Mesothelial cell of epicardium (in vitro differentiated cells): ENCODE results near the gene SERPINB1. TPM values are rescaled to one million over a fixed set of nuclear protein-coding genes. Genes with fewer than 3 reads are reported as not detected.
"Not testable (repeated sequence)": the region's sequence is repeated elsewhere in the genome, so short reads cannot be mapped to it uniquely, and the experiment has no call there.

Experiments
- DNase-seq, 2 experiments: peaks; one replicate each; pipeline ENCODE4 v3.0.0; 2021; ENCODE audit warnings: low spot score in 2 of 2; ENCODE audit not compliant: unreplicated experiment in 2 of 2
- H3K27ac Mint-ChIP-seq: 2 replicates; pipeline ENCODE4 v1.8.0; 2021; ENCODE audit warnings: mixed read lengths
- H3K27me3 Mint-ChIP-seq: 2 replicates; pipeline ENCODE4 v1.8.0; 2021; ENCODE audit warnings: low read depth, mixed read lengths
- H3K36me3 Mint-ChIP-seq: 2 replicates; pipeline ENCODE4 v1.8.0; 2021; ENCODE audit warnings: mixed read lengths
- H3K4me1 Mint-ChIP-seq: 2 replicates; pipeline ENCODE4 v1.8.0; 2021; ENCODE audit warnings: mixed read lengths
- H3K4me3 Mint-ChIP-seq: 2 replicates; pipeline ENCODE4 v1.8.0; 2021; ENCODE audit warnings: mild to moderate bottlenecking, moderate library complexity, mixed read lengths
- H3K9me3 Mint-ChIP-seq: 2 replicates; pipeline ENCODE4 v1.8.0; 2021; ENCODE audit warnings: mixed read lengths
- CTCF ChIP-seq: fragments of 200-600 bp; sonication (generic); IDR thresholded peaks from one replicate; pipeline ENCODE4 v1.5.0; 2021; ENCODE audit warnings: antibody characterized with exemption; ENCODE audit not compliant: unreplicated experiment
- total RNA-seq: library from RNA; stranded (reverse); gene quantifications from 3 replicates; pipeline ENCODE4 v1.2.1, GENCODE V29; 2021

SERPINB1 gene
- total RNA-seq, 1 donor from 2014 or later: 18.5 TPM

GRCh38 chr6:2803731-2804429, 37.8 kb downstream of the SERPINB1 start:
- Mint-ChIP-seq H3K27ac (no peak overlapping the region), H3K36me3 (no peaks in the 10 kb centered on the region), H3K4me3 (no peak overlapping the region), H3K9me3 (no peaks in the 10 kb centered on the region), H3K27me3 (no peaks in the 10 kb centered on the region), H3K4me1 (peaks cover 12% of the 10 kb centered on the region)
- TF ChIP-seq CTCF: no peak
- DNase-seq: no peak

GRCh38 chr6:2802521-2803060, 39.1 kb downstream of the SERPINB1 start:
- H3K4me1 Mint-ChIP-seq: peaks cover 24% of the 10 kb centered on the region
- TF ChIP-seq CTCF: no peak
- no peaks in the 10 kb centered on the region for H3K27me3 Mint-ChIP-seq
- H3K27ac Mint-ChIP-seq: no peak overlapping the region
- H3K9me3 Mint-ChIP-seq: no peaks in the 10 kb centered on the region
- H3K36me3 Mint-ChIP-seq: no peaks in the 10 kb centered on the region
- H3K4me3 Mint-ChIP-seq: no peak overlapping the region
- no peak for DNase-seq

DNA sequence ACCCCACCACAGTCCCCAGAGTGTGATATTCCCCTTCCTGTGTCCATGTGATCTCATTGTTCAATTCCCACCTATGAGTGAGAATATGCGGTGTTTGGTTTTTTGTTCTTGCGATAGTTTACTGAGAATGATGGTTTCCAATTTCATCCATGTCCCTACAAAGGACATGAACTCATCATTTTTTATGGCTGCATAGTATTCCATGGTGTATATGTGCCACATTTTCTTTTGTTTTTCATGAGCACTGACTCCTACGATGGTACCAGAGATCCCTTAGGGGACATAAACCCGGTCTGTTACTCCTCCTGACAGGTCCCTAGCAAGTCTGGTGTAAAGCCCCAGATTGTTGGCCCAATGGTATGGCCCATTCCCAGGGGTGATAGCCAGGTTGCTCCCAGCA, 40.0 kb downstream of the SERPINB1 start:
- not testable (repeated sequence) for H3K4me3 Mint-ChIP-seq, H3K9me3 Mint-ChIP-seq, H3K27ac Mint-ChIP-seq, H3K36me3 Mint-ChIP-seq, DNase-seq, H3K27me3 Mint-ChIP-seq
- peaks cover 32% of the 10 kb centered on the region for H3K4me1 Mint-ChIP-seq

DNA sequence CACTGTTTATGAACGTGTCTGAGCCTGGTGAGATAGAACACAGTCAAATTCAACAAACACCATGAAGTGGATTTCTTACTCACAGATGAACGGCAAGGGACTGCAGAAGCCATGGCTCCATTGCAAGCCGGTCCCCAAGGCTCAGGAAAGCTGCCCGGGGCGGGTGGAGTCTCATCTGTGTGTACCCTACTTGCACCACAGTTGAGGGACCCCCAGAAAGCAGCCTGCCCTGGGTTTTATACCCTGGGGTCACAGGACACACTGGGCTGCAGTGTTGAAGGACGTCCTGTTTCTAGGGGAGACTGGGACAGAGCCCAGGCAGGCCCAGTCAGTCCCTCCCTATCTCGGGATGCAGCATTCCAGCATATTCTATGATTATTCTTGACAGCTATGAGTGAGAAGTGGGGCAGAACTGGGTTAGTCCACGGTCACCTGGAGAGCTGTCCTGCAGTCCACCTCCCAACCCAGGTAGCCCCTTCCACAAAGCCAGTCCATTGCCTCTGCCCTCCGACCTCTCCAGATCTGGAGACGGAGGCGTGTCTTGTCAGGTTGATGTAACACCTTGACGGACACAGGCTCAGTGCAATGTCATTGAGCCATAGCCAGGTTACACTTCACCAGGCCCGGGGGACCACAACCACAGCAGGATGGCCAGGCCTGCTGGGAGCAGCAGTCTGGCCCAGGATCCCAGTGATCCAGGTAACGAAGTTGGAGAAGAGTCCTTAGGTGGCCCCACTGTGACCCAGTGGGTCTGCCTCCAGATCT, 40.9 kb downstream of the SERPINB1 start:
- H3K27me3 Mint-ChIP-seq: no peaks in the 10 kb centered on the region
- H3K36me3 Mint-ChIP-seq: peaks cover 3% of the 10 kb centered on the region
- TF ChIP-seq CTCF: no peak
- H3K4me3 Mint-ChIP-seq: no peak overlapping the region
- DNase-seq: no peak
- peaks cover 28% of the 10 kb centered on the region for H3K4me1 Mint-ChIP-seq
- H3K27ac Mint-ChIP-seq: no peak overlapping the region
- no peaks in the 10 kb centered on the region for H3K9me3 Mint-ChIP-seq

- Mint-ChIP-seq H3K36me3 (peaks cover 3% of the 10 kb centered on the region), H3K9me3 (no peaks in the 10 kb centered on the region), H3K27ac (no peak overlapping the region), H3K4me3 (no peak overlapping the region), H3K4me1 (peaks cover 28% of the 10 kb centered on the region), H3K27me3 (no peaks in the 10 kb centered on the region)
- no peak for DNase-seq
- TF ChIP-seq CTCF: no peak
Measured at GRCh38 chr6:2799936-2800527, 41.6 kb downstream of the SERPINB1 start.
